GM10847 (cell line): ENCODE measurements around the gene DCAF4.

Experiments
- POLR2A ChIP-seq: IDR thresholded peaks from 2 replicates; pipeline ENCODE4 v1.6.1; 2011; ENCODE audit not compliant: insufficient read length; ENCODE audit errors: extremely low read depth

DCAF4 gene

DNA sequence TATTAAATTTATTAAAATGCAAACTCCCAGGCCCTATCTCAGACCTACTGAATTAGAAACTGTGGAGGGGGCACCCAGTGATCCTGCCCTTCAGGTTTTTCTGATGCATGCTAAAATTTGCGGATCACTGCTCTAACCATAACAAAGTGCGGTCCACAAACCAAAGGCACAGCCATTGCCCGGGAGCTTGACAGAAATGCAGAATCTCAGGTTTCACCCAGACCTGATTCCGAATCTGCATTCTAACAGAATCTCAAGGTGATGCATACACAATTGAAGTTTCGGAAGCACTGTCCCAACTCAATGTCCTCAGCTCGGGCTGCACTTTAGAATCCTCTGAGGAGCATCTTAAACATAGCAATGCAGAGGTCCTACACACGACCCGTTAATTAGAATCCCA is 54.6 kb downstream of the DCAF4 start:
- TF ChIP-seq POLR2A = no peak

- TF ChIP-seq POLR2A = no peak
Measured at GRCh38 chr14:72982146-72982708, 56.0 kb downstream of the DCAF4 start.

- no peak for TF ChIP-seq POLR2A
Measured at GRCh38 chr14:72986214-72986613, 60.0 kb downstream of the DCAF4 start.

GRCh38 chr14:72986857-72987256 is 60.6 kb downstream of the DCAF4 start:
- TF ChIP-seq POLR2A = no peak

DNA sequence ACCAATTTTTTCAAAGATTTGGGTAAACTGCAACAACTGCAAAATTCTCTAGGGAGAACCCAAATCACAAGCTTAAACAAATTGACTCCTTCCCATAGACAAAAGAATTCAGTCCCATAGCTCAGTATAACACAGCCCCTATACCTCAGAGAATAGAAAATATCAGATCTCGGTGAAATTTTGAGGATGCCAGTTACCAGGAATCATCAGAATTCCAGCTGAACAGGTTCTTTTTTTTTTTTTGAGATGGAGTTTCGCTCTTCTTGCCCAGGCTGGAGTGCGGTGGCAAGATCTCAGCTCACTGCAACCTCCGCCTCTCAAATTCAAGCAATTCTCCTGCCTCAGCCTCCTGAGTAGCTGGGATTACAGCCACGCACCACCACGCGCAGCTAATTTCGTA is 63.9 kb downstream of the DCAF4 start:
- no peak for TF ChIP-seq POLR2A

DNA sequence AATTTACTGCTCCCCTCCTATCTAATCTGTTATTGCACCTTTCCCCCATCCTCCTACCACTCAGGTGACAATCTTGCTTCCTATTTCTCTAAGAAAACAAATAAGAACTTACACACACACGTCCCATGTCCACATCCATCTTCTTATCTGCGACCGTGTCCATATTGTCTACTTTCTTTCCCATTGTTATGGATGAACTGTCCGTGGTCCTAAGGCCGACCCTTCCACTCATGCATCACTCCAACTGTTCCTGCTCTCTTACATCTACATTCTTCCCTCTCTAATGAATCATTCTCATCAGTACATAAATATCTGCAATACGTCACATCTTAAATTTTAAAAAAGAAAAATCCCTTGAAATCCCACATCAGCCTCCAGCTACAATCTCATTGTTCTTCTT is 70.7 kb downstream of the DCAF4 start:
- TF ChIP-seq POLR2A = no peak

GRCh38 chr14:72998252-72998903 is 72.1 kb downstream of the DCAF4 start:
- no peak for TF ChIP-seq POLR2A

- TF ChIP-seq POLR2A = no peak
Measured at GRCh38 chr14:72999316-72999715, 73.1 kb downstream of the DCAF4 start.

GRCh38 chr14:73000073-73000472 is 73.8 kb downstream of the DCAF4 start:
- no peak for TF ChIP-seq POLR2A

DNA sequence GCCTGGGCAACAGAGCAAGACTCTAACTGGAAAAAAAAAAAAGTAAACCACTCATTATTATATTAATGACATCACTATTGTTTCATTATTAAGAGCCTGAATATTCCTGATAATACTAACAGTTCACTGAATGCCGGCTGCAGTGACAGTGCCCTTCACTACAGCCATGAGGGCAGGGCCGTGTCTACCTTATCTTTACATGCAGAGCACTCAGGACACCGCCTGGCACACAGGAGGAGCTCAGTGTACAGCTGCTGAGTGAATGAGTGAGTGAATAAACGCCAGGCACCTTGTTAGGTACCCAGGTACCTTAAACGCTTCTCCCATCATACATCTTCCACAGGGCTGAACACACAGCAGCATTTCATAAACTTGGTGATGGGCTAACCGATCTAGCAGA is 77.4 kb downstream of the DCAF4 start:
- TF ChIP-seq POLR2A = no peak

DNA sequence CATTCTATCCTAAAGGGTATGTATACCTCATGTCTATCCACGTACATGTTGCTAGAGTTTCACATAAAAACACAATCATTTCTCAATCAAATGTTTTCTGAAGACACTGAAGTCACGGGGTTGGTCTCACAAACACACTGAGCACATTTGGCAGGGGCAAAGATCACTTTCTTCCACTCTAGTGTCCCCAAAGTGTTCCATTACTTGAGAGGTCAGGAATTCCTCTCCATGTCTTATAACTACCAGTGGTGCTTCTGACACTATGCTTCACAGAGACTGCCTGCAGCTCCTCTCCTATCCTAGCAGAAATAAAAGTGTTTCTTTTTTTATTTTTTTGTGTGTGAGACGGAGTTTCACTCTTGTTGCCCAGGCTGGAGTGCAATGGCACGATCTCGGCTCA is 81.6 kb downstream of the DCAF4 start:
- TF ChIP-seq POLR2A = no peak

DNA sequence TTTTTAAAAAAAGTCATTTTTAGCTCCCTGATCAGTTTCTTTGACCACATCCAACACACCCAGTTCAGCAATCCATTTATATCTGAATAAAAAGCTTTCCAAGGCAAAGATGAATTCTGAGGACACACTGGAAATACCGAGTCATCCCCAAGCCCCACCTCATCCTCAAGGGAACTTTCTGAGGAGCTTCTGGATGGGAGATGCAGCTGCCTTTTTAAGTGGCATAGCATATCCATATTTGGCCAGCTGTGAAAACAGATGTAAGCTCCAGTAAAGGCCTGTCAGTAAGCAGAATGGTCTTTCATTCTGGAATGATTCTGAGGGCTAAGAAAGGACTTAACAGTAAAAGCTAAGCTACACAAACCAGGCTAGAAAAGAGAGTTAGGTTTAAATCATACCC is 82.2 kb downstream of the DCAF4 start:
- TF ChIP-seq POLR2A = no peak
